Activated T-helper 17 cell treated with anti-CD3 and anti-CD28 coated beads, Interleukin-2, amount 50 U/mL, for 72 hours (primary cell): Measurements from ENCODE around the gene MYO18B. TPM values are rescaled to one million over a fixed set of nuclear protein-coding genes. Genes with fewer than 3 reads are reported as not detected.

Experiments
- ATAC-seq: fragments of 150-1000 bp; cut with Tn5 transposase; replicated peaks from 2 replicates; pipeline ENCODE4 v1.10.0; 2021; ENCODE audit warnings: mild to moderate bottlenecking, moderate library complexity
- H3K27ac Mint-ChIP-seq: one replicate; pipeline ENCODE4 v1.8.0; 2022; ENCODE audit warnings: mixed read lengths
- H3K27me3 Mint-ChIP-seq: one replicate; pipeline ENCODE4 v1.8.0; 2022; ENCODE audit warnings: mixed read lengths
- H3K36me3 Mint-ChIP-seq: one replicate; pipeline ENCODE4 v1.8.0; 2022; ENCODE audit warnings: low read depth, mild to moderate bottlenecking, mixed read lengths
- H3K4me1 Mint-ChIP-seq: one replicate; pipeline ENCODE4 v1.8.0; 2022; ENCODE audit warnings: mixed read lengths
- H3K4me3 Mint-ChIP-seq: one replicate; pipeline ENCODE4 v1.8.0; 2022; ENCODE audit warnings: mild to moderate bottlenecking, mixed read lengths
- H3K9me3 Mint-ChIP-seq: one replicate; pipeline ENCODE4 v1.8.0; 2022; ENCODE audit warnings: mixed read lengths
- total RNA-seq, 2 donors: library from RNA; stranded (reverse); gene quantifications; one replicate each; pipeline ENCODE4 v1.2.3, GENCODE V29; 2022

MYO18B gene, protein sequence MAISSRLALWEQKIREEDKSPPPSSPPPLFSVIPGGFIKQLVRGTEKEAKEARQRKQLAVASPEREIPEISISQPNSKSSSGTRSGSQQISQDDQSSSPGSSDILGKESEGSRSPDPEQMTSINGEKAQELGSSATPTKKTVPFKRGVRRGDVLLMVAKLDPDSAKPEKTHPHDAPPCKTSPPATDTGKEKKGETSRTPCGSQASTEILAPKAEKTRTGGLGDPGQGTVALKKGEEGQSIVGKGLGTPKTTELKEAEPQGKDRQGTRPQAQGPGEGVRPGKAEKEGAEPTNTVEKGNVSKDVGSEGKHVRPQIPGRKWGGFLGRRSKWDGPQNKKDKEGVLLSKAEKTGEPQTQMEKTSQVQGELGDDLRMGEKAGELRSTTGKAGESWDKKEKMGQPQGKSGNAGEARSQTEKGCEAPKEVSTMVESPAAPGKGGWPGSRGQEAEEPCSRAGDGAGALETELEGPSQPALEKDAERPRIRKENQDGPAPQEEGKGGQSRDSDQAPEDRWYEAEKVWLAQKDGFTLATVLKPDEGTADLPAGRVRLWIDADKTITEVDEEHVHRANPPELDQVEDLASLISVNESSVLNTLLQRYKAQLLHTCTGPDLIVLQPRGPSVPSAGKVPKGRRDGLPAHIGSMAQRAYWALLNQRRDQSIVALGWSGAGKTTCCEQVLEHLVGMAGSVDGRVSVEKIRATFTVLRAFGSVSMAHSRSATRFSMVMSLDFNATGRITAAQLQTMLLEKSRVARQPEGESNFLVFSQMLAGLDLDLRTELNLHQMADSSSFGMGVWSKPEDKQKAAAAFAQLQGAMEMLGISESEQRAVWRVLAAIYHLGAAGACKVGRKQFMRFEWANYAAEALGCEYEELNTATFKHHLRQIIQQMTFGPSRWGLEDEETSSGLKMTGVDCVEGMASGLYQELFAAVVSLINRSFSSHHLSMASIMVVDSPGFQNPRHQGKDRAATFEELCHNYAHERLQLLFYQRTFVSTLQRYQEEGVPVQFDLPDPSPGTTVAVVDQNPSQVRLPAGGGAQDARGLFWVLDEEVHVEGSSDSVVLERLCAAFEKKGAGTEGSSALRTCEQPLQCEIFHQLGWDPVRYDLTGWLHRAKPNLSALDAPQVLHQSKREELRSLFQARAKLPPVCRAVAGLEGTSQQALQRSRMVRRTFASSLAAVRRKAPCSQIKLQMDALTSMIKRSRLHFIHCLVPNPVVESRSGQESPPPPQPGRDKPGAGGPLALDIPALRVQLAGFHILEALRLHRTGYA (N-terminal part only)
- 1 to 10 TPM; 2.3 to 4.3 TPM for total RNA-seq

DNA sequence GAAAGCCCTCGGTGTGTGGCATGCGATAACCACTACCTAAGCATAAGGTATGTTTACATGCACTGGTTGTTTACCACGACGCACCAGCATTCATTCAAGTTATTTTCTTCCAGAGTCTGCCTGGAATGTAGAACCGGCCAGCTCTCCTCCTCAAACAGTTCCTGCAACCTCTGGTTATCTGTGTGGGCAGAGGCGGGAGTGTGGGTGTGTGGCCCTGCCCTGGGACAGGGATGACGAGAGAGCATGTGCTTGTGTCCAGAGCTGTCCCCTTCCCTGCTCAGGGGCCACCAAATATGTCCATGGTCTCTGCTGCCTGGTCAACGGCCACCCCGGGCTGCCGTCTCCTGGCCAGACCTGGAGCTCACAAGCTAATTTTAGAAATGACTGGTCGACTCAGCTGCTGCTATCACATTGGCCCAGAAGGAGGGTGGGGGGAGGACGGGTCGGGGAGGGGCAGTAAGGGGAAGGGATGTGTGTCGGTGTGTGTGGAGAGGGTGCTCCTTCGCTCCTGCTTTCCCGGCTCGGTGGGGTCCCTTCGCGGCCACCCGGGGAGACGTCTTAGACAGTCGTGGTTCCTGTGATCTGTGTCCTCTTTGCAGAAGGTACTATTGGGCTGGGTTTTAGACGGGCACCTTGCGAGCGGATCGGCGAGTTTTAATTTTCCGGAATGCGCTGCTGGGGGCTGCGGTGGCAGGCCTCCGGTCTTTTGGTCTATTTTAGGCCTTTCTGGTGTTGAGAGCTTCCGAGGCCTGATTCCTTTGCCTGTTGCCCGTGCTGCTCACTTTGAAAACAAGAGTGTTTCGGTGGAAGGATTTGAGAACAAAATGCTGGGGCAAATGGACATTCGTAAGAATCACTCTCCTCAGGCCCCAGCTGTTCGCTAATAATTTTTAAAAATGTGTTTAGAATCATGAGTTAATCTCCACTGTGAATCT, at the start of gene MYO18B:
Gene MYO18B (plus strand): TSS at position 497 of the 935 bp plus-strand sequence. CDS start 18,905 bp downstream, outside the sequence.
- H3K27me3 Mint-ChIP-seq = peaks cover 8% of the 10 kb centered on the region
- peak within 1 kb of the TSS; percentile 8 for H3K4me3 Mint-ChIP-seq
- H3K36me3 Mint-ChIP-seq = no peaks in the 10 kb centered on the region
- ATAC-seq = no peak
- H3K27ac Mint-ChIP-seq = peak within 1 kb of the TSS; percentile 20
- peaks cover 14% of the 10 kb centered on the region for H3K4me1 Mint-ChIP-seq
- no peaks in the 10 kb centered on the region for H3K9me3 Mint-ChIP-seq

DNA sequence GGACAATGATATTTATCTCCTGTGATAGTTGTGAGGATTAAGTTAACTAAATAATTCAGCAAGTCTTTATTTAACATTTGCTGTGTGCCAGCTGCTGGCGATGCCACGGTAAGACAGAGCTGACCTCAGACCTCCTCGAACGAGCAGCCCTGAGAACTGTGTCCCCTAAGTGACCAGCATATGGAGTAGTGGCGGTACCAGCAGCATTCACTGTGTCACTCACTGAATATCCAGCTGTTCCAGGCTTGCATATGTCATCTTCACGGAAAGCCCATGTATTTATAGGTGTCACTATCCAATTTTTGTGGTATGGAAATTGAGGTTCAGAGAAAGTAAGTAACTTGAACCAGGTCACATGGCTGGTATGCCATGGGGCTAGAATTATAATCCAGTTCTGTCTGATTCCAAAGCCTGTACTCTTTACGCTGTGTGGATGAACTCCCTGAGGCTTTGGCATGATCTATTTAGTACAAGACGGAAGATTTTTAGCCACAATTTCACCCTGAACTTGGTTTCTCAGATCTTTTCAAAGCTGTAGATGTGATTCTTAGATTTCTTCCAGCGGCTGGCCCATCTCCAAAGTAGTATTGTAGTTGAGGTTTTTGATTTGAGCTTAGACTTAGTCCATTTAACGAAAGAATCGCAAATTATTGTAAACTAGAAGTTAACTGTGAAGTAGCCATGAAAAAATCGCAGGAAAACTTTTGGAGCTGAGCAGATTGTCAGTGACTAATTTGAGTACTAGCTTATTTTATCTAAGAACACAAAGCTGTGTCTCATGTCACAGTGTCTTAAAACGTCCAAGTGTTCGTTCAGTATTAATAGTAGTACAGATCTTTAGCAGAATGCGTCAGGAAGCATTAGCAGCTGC, 49.4 kb upstream of the MYO18B start:
- H3K36me3 Mint-ChIP-seq = no peaks in the 10 kb centered on the region
- ATAC-seq = no peak
- no peaks in the 10 kb centered on the region for H3K9me3 Mint-ChIP-seq
- H3K4me1 Mint-ChIP-seq = no peaks in the 10 kb centered on the region
- no peak overlapping the region for H3K27ac Mint-ChIP-seq
- H3K4me3 Mint-ChIP-seq = no peak overlapping the region
- peaks cover 8% of the 10 kb centered on the region for H3K27me3 Mint-ChIP-seq

DNA sequence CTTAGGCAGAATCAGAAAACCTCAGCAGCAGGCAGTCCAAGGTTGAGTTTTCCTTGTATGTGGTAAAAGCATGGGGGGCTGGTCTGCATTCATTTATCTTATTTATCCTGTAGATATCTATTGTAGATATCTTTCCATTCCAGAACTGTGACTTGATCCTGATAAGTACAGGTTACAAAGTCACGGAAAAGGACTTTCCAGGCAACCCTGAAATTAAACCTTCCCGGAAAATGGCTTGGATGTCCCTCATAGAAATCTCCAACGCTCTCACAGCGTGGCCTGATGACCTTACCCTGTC, 48.8 kb upstream of the MYO18B start:
- no peaks in the 10 kb centered on the region for H3K36me3 Mint-ChIP-seq

DNA sequence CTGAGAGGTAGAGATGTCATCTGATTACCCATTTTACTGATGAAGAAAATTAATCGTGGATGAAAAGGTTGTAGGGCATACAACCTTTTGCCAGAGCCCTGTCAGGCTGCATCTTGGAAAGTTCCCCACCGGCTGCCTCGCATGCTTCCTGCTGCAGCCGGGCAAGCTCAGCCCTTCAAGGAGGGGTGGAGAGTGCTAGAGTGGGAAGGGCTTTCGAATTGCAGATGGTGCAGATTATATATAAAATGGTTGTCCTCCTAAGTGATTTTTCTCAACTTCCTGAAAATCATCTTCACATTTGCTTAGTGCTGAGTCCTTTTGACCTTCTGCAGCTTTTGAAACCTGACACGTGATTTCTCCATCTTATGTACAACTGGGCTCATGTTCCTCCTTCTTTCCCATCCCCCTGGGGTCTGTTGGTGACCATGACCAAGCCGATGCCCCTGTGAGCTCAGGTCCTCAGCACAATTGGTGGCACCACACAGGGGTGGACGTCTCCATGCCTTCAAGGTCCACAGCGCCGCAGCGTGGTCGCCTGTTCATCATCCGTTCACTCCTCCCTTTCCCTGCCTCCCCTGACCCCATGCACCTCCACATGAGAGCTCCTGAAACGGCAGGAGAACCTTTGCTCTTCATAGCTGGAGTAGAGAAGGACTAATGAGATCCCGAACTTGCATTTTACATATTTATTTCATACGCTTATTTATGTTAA, 47.6 kb upstream of the MYO18B start:
- Mint-ChIP-seq H3K9me3 (no peaks in the 10 kb centered on the region), H3K4me1 (no peaks in the 10 kb centered on the region), H3K27me3 (peaks cover 8% of the 10 kb centered on the region), H3K36me3 (no peaks in the 10 kb centered on the region), H3K4me3 (no peak overlapping the region), H3K27ac (no peak overlapping the region)
- no peak for ATAC-seq

More for the DNA sequence above, 48.8 kb upstream of the MYO18B start:
- no peak overlapping the region for H3K27ac Mint-ChIP-seq
- no peaks in the 10 kb centered on the region for H3K9me3 Mint-ChIP-seq
- H3K4me3 Mint-ChIP-seq = no peak overlapping the region
- no peak for ATAC-seq
- H3K4me1 Mint-ChIP-seq = no peaks in the 10 kb centered on the region
- peaks cover 8% of the 10 kb centered on the region for H3K27me3 Mint-ChIP-seq

DNA sequence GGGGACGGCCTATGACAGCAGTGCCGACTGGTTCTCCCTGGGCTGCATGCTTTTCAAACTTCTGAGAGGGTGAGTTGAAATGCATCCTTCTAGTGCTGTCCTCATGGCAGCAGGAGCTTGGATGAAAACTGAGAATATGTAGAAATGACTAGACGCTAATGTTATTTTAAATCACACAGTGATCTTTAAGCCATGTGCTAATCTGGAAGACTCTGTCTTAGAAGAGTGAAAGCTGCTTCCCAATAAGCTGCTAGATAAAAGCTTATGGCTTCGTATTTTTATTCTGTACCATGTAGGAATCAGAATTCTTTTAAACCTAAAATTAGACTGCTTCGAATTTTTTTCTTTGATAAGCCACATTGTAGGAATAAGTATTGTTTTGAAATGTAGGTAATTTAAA, 46.8 kb upstream of the MYO18B start:
- H3K9me3 Mint-ChIP-seq = no peaks in the 10 kb centered on the region
- H3K27me3 Mint-ChIP-seq = peaks cover 12% of the 10 kb centered on the region
- no peak for ATAC-seq
- H3K27ac Mint-ChIP-seq = no peak overlapping the region
- H3K4me3 Mint-ChIP-seq = no peak overlapping the region
- H3K4me1 Mint-ChIP-seq = no peaks in the 10 kb centered on the region
- H3K36me3 Mint-ChIP-seq = no peaks in the 10 kb centered on the region

DNA sequence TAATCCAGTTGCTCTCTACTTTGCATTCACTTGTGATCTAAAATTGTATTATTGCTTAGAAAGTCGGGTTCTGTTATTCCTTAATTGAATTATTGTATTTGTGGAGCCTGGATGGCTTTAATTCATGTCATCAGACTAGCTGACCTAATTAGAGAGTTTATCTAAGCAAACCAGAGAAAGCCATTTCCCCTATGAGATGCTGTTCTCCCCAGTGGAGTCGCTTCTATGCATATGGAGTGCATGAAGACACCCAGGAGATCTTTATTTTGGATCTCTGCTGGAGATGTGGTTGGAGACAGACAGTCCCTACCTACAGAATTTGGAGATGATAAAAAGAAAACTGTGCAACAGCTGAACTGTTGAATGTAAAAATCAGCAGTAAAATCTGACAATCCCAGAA, 45.2 kb upstream of the MYO18B start:
- no peak for ATAC-seq
- no peaks in the 10 kb centered on the region for H3K36me3 Mint-ChIP-seq

DNA sequence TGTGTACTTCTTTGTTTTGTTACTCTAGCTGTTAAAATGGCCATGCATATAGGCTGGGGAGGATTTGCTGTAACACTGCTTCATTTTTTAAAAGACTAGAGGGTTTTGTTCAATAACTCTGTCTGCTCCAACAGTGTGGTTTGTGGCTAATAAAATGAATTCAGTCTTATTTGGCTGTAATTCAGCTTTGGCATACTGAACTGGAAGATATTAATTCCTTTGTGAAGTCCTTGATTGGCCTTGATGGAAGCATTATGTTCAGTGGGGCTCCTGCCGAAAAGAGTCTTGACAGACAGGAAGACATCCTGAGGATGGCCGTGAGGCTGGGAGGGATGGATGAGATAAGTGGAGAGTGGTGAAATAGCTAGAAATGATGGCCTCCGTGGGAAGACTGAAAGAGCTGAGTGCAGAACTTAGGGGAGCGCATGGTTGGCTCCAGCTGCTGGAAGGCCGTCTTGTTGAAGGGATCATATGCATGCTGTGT, 44.8 kb upstream of the MYO18B start:
- Mint-ChIP-seq H3K27me3 (peaks cover 14% of the 10 kb centered on the region), H3K4me3 (no peak overlapping the region), H3K27ac (no peak overlapping the region), H3K4me1 (no peaks in the 10 kb centered on the region), H3K36me3 (no peaks in the 10 kb centered on the region), H3K9me3 (no peaks in the 10 kb centered on the region)
- no peak for ATAC-seq

More for the DNA sequence above, 45.2 kb upstream of the MYO18B start:
- Mint-ChIP-seq H3K27me3 (peaks cover 14% of the 10 kb centered on the region), H3K4me3 (no peak overlapping the region), H3K4me1 (no peaks in the 10 kb centered on the region), H3K27ac (no peak overlapping the region), H3K9me3 (no peaks in the 10 kb centered on the region)

DNA sequence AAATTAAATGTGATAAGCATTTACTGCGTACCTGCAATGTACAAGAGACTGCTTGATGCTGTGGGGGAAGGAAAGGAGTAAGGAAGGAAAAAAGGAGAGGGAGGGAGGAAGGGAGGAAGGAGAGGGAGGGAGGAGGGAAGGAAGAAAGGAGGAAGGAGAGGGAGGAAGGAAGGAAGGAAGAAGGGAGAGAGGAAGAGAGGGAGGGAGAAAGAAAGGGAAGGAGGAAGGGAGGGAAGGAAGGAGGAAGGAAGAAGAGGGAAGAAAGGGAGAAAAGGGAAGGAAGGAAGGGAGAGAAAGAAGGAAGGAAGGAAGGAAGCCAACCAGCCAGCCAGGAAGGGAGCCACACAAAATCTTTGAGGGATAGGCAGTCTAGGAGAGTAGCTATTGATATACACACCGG, 44.0 kb upstream of the MYO18B start:
- H3K9me3 Mint-ChIP-seq = no peaks in the 10 kb centered on the region
- H3K4me1 Mint-ChIP-seq = no peaks in the 10 kb centered on the region
- no peaks in the 10 kb centered on the region for H3K36me3 Mint-ChIP-seq
- H3K27me3 Mint-ChIP-seq = peaks cover 14% of the 10 kb centered on the region
- ATAC-seq = no peak
- H3K4me3 Mint-ChIP-seq = no peak overlapping the region
- H3K27ac Mint-ChIP-seq = no peak overlapping the region

DNA sequence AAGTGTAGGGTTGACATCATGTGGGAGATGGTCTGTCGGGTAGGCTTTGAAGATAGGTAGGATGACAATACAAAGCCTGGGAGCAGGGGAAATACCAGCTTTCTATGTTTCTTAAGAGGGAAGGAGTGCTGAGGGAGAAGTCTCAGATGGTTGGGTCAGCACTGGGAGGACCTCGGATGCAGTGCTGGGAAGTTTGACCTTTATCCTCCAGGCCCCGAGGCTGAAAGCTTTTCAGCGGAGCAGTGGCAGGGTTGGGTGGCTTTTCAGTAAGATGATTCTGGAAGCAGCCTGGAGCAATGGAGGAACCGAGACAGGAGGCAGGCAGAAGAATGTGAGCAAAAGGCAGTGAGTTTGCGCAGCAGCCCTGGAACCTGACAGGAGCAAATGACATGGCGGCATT, 43.5 kb upstream of the MYO18B start:
- no peak overlapping the region for H3K27ac Mint-ChIP-seq

DNA sequence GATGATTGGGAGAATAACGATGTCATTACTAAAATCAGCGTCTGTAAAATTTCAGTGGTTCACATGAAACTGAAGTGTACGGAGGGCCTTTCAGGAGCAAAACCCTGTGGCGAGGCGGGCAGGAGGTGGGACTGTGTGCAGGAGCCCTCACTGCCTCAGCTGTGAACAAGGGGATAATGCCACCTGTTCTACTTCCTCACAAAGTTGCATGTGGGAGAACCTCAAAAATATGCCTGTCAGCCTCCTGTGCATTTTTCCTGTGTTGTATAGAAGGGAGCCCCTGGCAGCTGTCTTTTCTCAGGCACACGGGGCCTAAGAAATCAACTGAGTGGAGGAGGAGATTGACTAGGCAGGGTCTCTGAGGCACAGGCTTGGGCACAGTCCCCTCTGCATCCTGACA, 43.0 kb upstream of the MYO18B start:
- Mint-ChIP-seq H3K27me3 (peaks cover 14% of the 10 kb centered on the region), H3K4me1 (no peaks in the 10 kb centered on the region), H3K36me3 (no peaks in the 10 kb centered on the region), H3K4me3 (no peak overlapping the region), H3K9me3 (no peaks in the 10 kb centered on the region), H3K27ac (no peak overlapping the region)
- no peak for ATAC-seq

More for the DNA sequence above, 43.5 kb upstream of the MYO18B start:
- H3K9me3 Mint-ChIP-seq = no peaks in the 10 kb centered on the region
- H3K4me3 Mint-ChIP-seq = no peak overlapping the region
- no peaks in the 10 kb centered on the region for H3K36me3 Mint-ChIP-seq
- ATAC-seq = no peak
- H3K4me1 Mint-ChIP-seq = no peaks in the 10 kb centered on the region
- H3K27me3 Mint-ChIP-seq = peaks cover 14% of the 10 kb centered on the region

DNA sequence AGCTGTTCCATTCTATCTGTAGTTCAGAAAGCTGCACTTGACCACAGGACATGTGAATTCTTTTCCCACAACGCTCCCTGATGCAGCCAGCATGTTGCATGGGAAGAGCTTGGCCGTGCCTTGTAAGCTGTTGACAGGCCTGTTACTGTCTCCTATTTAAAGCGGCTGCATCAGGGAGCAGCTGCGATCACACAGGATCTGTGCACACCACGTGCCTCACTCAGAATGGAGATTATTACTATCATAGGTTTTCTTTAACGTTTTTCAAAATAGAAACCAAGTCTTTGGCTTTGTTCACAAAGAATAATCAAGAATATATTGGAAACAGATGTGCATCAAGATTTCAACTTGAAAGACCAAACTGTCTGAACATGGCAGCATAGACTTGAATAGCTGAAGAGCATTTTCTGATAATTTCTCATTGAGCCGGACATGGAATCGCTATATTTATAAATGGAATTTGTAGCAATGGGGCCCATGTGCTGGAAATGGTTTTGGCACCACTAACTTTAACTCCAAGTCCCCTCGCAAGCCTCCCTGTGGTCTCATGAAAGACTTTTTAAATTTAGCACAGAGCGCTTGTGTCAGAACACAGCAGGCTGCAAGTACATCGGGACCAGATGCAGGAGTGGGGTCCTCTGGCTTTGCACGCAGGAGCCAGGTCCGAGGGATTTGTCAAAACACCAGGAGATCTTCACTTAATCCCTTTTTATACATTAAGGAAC, 40.8 kb upstream of the MYO18B start:
- no peak overlapping the region for H3K27ac Mint-ChIP-seq
- H3K9me3 Mint-ChIP-seq = no peaks in the 10 kb centered on the region
- H3K4me1 Mint-ChIP-seq = no peaks in the 10 kb centered on the region
- no peaks in the 10 kb centered on the region for H3K36me3 Mint-ChIP-seq
- H3K27me3 Mint-ChIP-seq = peaks cover 9% of the 10 kb centered on the region
- no peak overlapping the region for H3K4me3 Mint-ChIP-seq
- ATAC-seq = no peak

DNA sequence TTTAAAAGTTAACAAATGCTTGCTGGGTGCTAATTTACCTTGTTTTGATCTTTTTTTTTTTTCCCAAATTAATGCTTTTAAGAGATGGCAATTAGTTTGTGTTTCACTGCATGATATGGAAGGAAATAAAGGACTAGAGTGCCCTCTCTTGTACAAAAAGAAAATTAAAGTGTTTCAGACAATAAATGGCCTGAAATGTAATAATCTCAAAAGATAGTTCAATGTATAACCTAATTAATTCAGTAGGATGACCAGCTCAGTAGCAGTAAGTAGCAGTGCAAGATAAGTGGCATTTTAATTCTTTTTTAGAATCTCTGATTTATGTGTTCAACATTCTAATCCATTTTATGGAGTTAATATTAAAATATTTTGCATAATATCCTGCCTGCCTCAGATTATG, 39.9 kb upstream of the MYO18B start:
- Mint-ChIP-seq H3K4me1 (no peaks in the 10 kb centered on the region), H3K4me3 (no peak overlapping the region), H3K27ac (no peak overlapping the region), H3K36me3 (no peaks in the 10 kb centered on the region), H3K9me3 (no peaks in the 10 kb centered on the region), H3K27me3 (peaks cover 9% of the 10 kb centered on the region)
- ATAC-seq = no peak
